Measurements from ENCODE around the gene VWC2. TPM values are rescaled to one million over a fixed set of nuclear protein-coding genes. Genes with fewer than 3 reads are reported as not detected.

The VWC2 gene
- total RNA-seq, 2 experiments from 2014 or later = not detected

DNA sequence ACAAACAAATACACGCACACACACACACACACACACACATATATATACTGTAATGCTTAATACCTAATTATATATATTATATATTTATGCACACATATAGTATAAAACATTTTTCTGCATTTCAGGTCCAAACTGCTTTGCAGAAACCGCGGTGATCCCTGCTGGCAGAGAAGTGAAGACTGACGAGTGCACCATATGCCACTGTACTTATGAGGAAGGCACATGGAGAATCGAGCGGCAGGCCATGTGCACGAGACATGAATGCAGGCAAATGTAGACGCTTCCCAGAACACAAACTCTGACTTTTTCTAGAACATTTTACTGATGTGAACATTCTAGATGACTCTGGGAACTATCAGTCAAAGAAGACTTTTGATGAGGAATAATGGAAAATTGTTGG is 138.5 kb downstream of the VWC2 start:
- no peak for DNase-seq
- Mint-ChIP-seq H3K27ac (no peak overlapping the region), H3K36me3 (no peaks in the 10 kb centered on the region), H3K27me3 (no peaks in the 10 kb centered on the region), H3K4me3 (no peak overlapping the region), H3K9me3 (no peaks in the 10 kb centered on the region), H3K4me1 (no peaks in the 10 kb centered on the region)

DNA sequence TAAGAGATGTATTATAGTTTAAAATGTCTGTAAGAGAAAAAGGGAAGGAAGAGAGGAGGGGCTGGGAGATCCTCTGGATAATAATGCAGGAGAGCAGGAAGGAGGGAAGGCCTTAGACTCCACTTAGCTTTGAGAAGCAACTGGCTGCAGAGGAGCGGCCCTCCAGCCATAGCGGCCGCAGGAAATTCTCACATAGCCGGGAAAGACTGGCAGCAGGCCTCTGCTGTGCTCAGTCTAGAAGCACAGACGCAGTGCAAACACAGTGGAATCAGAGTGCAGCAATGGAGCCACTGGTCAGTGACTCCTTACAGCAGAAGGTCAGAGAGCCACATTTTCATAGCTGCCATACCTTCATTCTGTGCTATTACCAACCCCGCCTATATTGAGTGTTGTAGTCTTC is 153.3 kb downstream of the VWC2 start:
- H3K27ac Mint-ChIP-seq = no peak overlapping the region
- no peak for DNase-seq
- no peaks in the 10 kb centered on the region for H3K27me3 Mint-ChIP-seq

DNA sequence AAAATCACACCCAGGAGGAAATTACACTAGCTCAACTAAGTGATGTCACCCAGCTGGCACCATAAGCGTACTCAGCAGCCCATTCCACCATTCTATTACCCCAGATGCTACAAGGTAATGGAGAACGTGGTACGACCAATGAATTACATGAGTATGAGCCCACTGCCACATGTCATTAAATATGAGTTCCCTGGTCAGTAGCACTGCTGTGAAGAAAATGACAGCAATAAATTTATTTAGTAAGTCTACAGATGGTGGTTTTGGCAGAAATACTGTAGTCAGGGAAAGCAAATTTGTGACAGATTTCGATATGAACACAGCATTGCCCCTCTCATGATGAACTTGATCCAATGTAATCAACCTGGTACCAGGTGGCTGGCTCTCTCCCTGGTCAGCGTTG is 154.2 kb downstream of the VWC2 start:
- Mint-ChIP-seq H3K4me1 (no peaks in the 10 kb centered on the region), H3K4me3 (no peak overlapping the region), H3K36me3 (peaks cover 5% of the 10 kb centered on the region), H3K9me3 (peaks cover 17% of the 10 kb centered on the region), H3K27me3 (no peaks in the 10 kb centered on the region), H3K27ac (no peak overlapping the region)
- no peak for DNase-seq

More for the DNA sequence above, 153.3 kb downstream of the VWC2 start:
- Mint-ChIP-seq H3K36me3 (peaks cover 5% of the 10 kb centered on the region), H3K4me1 (no peaks in the 10 kb centered on the region), H3K9me3 (peaks cover 10% of the 10 kb centered on the region), H3K4me3 (no peak overlapping the region)

DNA sequence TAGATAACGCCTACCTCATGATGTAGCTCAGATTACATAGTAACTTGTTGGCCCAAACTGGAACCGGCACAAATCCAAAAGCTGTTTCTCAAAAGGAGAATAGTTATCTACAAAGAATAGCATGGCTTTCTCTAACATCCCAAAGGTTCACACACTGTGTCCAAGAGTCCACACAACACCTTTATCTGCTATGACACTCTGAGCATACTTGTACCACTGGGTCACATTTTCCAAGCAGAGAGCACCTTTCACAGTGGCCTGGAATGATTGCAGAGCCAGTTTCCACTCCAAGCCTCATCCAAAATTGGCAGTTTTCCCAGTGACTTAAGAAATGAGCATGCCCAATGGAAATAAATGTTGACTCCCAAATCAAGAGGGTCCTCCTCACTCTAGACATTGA is 155.3 kb downstream of the VWC2 start:
- H3K9me3 Mint-ChIP-seq = peaks cover 19% of the 10 kb centered on the region
- H3K4me1 Mint-ChIP-seq = no peaks in the 10 kb centered on the region

DNA sequence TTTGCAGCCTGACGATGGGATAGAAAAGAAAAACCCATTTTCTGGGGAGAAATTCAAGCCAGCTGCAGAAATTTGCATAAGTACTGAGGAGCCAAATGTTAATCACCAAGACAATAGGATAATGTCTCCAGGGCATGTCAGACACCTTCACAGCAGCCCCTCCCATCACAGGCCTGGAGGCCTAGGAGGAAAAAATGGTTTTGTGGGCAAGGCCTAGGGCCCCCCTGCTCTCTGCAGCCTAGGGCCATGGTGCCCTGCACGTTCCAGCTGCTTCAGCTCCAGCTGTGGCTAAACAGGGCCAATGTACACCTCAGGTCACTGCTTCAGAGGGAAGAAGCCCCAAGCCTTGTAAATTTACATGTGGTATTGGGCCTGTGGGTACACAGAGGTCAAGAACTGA is 158.2 kb downstream of the VWC2 start:
- H3K27ac Mint-ChIP-seq = no peak overlapping the region
- no peak overlapping the region for H3K4me3 Mint-ChIP-seq
- peaks cover 5% of the 10 kb centered on the region for H3K36me3 Mint-ChIP-seq
- DNase-seq = no peak
- no peaks in the 10 kb centered on the region for H3K4me1 Mint-ChIP-seq
- no peaks in the 10 kb centered on the region for H3K27me3 Mint-ChIP-seq
- peaks cover 19% of the 10 kb centered on the region for H3K9me3 Mint-ChIP-seq

More for the DNA sequence above, 155.3 kb downstream of the VWC2 start:
- no peaks in the 10 kb centered on the region for H3K27me3 Mint-ChIP-seq
- H3K27ac Mint-ChIP-seq = no peak overlapping the region
- H3K36me3 Mint-ChIP-seq = peaks cover 5% of the 10 kb centered on the region
- no peak for DNase-seq
- no peak overlapping the region for H3K4me3 Mint-ChIP-seq

DNA sequence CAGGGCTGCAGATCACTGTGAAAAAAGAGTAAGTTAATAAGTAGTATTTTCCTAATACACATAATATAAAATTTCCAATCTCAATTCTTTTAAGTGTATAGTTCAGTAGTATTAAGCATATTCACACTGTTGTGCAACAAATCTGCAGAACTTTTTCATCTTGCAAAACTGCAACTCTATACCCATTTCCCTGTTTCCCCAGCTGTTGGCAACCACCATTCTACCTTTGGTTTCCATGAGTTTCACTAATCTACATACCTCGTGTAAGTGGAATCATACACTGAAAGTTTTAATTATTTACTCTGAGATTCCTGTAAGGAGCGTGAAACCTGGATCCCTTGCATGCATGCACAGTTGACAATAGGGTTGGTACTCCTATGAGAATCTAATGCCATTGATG is 164.2 kb downstream of the VWC2 start:
- no peak overlapping the region for H3K27ac Mint-ChIP-seq
- DNase-seq = no peak
- H3K27me3 Mint-ChIP-seq = no peaks in the 10 kb centered on the region
- peaks cover 4% of the 10 kb centered on the region for H3K9me3 Mint-ChIP-seq
- H3K4me1 Mint-ChIP-seq = no peaks in the 10 kb centered on the region
- H3K4me3 Mint-ChIP-seq = no peak overlapping the region
- H3K36me3 Mint-ChIP-seq = no peaks in the 10 kb centered on the region
